Fibroblast of skin of scalp (primary cell): ENCODE results near the gene SECISBP2.

Source experiments
- DNase-seq: peaks from one replicate; pipeline ENCODE4 v3.0.0-alpha.2; 2013

SECISBP2 gene

DNA sequence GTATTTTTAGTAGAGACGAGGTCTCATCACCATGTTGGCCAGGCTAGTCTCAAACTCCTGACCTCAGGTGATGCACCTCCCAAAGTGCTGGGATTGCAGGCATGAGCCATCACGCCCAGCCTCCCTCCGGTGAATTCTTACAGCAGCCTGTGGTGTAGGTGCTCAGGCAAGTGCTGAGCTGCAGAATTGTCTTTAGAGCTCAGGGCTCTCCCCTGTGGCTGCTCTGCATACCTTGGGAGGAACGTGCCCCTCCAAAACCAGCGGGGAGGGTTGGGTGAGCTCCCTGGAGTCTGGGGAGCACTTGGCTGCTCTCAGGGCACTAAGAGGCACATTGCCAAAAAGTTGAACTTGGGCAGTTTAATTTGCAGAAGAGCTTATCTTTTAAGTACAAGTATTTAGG lies 29.4 kb downstream of the SECISBP2 start:
- DNase-seq = no peak

DNA sequence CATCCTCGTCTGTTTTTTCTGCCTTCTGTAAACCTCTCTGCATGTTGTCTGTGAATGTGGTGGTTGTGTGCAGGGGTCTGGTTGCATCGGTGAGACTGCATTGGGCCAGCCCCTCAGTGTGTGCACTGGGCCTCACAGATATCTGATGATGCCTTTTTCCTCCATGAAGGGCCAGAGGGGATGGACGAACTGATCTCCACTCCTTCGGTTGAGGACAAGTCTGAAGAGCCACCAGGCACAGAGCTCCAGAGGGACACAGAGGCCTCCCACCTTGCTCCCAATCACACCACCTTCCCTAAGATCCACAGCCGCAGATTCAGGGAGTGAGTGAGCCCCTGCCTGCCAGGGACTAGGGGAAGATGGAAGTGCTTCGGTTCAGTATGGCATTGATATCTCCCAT lies 31.3 kb downstream of the SECISBP2 start:
- no peak for DNase-seq

DNA sequence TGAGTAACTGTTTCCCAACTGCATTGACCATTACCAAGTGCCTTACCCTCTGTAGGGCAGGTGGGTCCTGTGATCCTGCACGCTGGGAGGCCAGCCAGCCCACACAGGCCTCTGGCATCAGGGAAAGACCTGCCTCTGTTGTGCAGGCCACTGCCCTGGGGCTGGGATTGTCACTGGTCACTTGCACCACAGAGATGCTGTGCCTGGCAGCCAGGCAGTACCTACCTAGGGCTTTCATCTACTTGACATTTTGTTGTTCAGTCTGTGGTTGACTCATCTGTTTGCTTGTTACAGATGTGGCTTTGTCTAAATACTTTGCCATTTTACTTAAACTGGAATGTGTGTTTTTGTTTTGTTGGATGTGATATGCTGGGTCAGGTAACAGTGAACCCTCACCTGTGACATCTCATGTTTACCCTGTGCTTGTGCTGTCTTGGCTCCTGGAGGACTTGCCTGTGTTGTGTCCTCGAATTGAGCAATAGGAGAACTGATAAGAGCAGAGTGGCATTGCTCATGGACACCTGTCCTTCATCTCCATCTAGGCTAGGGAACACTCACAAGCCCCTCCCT lies 32.8 kb downstream of the SECISBP2 start:
- no peak for DNase-seq

DNA sequence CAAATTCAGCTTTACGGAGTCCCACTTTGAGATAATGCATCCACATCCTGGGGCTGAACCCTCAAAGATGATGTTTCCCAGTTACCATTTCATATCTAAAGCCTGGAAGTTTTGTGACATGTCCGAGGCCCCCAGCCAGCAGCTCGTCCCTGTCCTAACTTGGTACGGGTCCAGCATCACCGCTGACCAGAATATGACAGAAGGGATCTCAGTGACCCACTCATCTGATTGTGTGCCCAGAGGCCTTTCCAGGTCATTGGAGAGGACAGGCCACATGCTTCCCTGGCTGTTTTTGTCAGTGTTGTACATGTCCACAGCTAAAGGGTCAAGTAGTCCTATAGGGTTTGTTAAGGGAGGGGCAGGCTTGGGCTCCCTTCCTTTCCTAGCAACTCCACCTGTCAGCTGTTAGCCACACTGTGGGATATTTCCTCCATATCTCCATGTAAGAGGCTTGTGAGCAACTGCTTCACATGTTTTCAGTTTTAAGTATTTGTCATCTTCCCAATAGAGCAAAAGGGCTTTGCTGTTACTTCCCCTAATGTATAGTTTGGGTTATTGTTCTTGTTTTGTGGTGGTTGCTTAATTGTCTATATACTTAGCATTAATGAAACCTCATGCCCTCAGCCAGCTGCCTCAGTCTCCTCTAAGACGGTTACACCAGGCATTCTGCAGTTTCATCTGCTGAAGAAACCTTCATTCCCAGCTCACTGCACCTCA lies 33.4 kb downstream of the SECISBP2 start:
- no peak for DNase-seq

GRCh38 chr9:89352451-89352850 lies 34.2 kb downstream of the SECISBP2 start:
- DNase-seq = no peak

DNA sequence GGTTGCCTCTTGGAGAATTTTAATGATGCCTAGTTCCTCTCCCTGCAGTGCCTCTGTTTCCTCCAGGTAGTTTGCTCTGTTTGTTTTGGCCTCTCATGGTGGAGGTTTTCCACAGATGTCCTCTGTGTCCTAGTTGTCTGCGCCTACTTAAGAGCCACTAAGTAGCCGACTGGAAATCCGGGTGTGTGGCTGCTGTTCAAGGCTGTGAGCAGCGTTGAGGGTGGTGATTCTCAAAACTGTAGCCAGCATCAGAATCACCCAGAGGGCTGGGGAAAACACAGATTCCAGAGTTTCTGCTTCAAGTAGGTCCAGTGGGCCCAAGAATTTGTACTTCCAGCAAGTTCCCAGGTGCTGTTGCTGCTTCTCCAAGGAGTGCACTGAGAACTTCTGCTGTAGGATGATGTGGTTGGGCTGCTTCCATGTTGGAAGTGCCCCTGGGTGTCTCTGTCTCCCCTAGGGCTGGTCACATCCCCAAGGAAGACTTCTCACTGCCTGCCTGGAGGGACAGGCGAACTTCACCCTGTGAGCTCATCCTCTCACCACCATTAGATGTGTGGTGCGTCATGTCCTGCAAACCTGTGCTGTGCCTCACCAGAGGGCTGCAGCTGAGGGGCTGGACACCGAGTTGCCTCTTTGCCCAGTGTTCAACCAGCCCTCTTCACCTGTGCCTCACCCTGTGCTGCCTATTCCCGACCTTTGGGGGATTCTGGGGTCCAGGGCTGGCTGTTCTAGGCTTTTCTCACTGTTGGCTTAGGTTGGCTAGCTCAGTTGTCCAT lies 34.8 kb downstream of the SECISBP2 start:
- DNase-seq = no peak

DNA sequence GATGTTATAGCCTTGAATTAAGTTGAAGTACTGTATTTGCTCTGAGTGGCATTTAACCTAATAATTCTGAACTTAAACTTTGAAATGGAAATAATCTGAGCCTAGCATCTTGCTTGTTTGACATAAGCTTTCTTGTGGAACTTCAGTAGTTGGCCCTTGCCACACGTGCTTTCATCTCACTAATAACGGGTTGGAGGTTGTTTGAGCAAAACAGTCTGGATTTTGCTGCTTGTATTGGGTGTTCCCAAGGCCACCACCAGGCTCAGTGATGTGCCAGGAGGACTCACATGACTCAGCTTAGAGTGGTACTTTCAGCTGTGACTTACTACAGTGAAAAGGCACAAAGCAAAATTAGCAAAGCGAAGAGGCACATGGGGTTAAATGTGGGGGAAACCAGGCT lies 35.7 kb downstream of the SECISBP2 start:
- DNase-seq = no peak

GRCh38 chr9:89354471-89354870 lies 36.2 kb downstream of the SECISBP2 start:
- no peak for DNase-seq

- no peak for DNase-seq
Observed at GRCh38 chr9:89356782-89357181, 38.5 kb downstream of the SECISBP2 start.

DNA sequence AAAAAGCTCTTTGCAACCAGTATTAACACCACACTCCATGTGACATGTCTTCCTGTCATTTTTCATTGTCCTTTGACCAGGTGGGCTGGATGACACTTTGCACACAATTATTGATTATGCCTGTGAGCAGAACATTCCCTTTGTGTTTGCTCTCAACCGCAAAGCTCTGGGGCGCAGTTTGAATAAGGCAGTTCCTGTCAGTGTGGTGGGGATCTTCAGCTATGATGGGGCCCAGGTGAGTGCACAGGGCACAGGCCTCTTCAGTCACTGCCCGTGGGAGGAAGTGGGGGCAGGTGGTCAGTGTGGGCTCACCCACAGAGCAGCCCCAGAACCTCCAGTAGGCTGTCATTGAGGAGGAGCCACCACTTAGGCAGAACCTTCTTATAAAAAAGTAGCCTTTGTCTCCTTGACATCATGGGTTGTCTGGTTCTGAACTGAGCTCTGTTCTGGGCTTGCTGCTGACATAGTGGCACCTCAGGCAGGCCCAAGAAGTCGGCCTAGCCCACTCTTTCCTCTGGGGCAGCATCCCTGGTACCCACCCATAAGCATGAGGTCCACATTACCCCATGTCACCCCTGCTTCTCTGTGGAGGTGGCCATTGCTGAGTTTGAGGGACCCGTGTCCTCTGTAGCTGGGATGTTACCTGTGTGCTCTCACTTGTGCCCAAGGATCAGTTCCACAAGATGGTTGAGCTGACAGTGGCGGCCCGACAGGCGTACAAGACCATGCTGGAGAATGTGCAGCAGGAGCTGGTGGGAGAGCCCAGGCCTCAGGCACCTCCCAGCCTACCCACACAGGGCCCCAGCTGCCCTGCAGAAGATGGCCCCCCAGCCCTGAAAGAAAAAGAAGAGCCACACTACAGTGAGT lies 39.3 kb downstream of the SECISBP2 start:
- no peak for DNase-seq

GRCh38 chr9:89358376-89358916 lies 40.1 kb downstream of the SECISBP2 start:
- no peak for DNase-seq

- DNase-seq = no peak
Observed at GRCh38 chr9:89358985-89359384, 40.7 kb downstream of the SECISBP2 start.

DNA sequence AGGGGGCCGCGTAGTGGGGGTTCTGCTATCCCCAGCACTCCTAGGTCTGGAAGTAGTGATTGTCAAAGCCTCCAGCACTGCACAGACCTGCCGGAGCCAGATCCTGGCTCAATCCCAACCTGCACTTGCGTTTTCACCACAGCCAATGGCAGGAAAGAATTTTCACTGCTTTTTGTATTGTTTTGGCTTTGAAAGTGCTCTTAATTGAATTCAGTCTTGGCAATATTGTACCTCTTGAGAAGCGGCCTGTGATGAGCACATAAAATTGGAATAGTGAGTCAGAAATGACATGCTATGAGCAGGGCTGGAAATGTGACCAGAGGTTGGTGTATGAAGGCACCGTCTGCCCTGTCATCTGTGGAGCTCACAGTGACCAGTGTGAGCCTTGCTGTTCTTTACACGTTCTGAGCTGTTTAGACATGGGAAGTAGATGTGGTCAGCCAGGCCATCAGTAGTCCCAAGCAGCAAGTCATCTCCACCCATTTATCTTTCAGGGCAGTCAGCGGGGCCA lies 41.5 kb downstream of the SECISBP2 start:
- no peak for DNase-seq

GRCh38 chr9:89360465-89360864 lies 42.2 kb downstream of the SECISBP2 start:
- DNase-seq = no peak

DNA sequence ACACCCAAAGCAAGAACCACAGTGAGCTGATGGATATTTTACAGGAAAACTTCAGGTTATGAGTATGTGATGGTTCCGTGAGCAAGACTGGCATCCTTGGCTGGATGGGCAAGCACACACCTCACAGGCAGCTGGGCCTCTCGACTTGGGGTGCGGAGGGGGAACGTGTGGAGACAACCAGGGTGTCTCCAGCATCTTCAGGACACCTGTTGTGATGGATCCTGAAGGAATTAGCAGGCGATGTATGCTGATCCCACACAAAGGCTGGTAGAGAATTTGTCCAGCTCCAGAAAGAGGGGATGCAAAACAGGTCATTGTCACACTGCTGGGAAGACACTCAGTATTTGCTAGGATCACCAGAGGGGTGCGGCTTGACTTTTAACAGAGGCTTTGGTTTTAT lies 42.7 kb downstream of the SECISBP2 start:
- DNase-seq = no peak

- DNase-seq = no peak
Observed at GRCh38 chr9:89361816-89362646, 43.7 kb downstream of the SECISBP2 start.

- DNase-seq = no peak
Observed at GRCh38 chr9:89362647-89363310, 44.5 kb downstream of the SECISBP2 start.

DNA sequence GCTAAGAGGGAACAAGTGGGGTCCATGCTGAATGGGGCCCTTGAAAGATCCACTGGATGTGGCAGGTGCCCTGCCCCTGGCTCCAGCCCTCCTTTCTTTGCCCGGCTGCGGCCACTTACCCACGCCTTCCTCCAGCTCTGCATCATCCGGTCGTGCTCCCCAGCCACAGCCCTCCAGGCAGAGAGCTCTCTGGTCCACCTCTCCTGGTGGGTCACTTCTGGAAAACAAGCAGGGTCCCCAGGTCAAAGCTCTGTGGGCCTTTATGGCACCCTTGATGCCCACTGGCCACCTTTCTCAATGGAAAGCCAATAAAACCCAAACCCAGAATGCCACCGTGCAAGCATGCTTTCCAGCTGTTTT lies 45.0 kb downstream of the SECISBP2 start:
- DNase-seq = no peak

- DNase-seq = no peak
Observed at GRCh38 chr9:89363921-89364665, 45.8 kb downstream of the SECISBP2 start.
